Endothelial cell of umbilical vein (primary cell): ENCODE results near the gene USF2. TPM values are rescaled to one million over a fixed set of nuclear protein-coding genes. Genes with fewer than 3 reads are reported as not detected.

ENCODE experiments used
- BruUV-seq: library from RNA; stranded (reverse); fragments of 400-500 nt; replicated peaks from 2 replicates; lab custom pipeline; 2021; lab: Mats Ljungman, UMichigan
- CTCF ChIA-PET: fragments of 300-600, 350-600 bp; sonication (Branson Sonifier 250); formaldehyde crosslinking; loops from one replicate; lab custom pipeline; 2021; ENCODE audit warnings: antibody characterized with exemption, inconsistent platforms; lab: Charles Lee
- POLR2A ChIA-PET: fragments of 300-600, 350-600 bp; sonication (Branson Sonifier 250); formaldehyde crosslinking; loops from one replicate; lab custom pipeline; 2021; ENCODE audit warnings: antibody characterized with exemption, inconsistent platforms; lab: Charles Lee
- DNase-seq: peaks from one replicate; pipeline ENCODE4 v3.0.0-alpha.2; 2011; ENCODE audit warnings: low read depth, low spot score
- FAIRE-seq: peaks from 2 replicates; lab custom pipeline; 2011; peaks lifted over from hg19 to GRCh38; lab: Jason Lieb, UNC
- H2AFZ ChIP-seq: 2 replicates; pipeline ENCODE4 v1.6.0; 2012; ENCODE audit warnings: low read depth, low read length, control low read depth, inconsistent platforms
- H3K27ac ChIP-seq: 2 replicates; pipeline ENCODE4 v1.5.1; 2011; ENCODE audit warnings: low read depth, mild to moderate bottlenecking, control low read depth, low read length, moderate library complexity; ENCODE audit not compliant: insufficient read depth
- H3K27me3 ChIP-seq, 2 experiments: 2 replicates each; pipeline versions ENCODE4 v1.6.0 to v1.6.1; 2011; ENCODE audit warnings: low read length in 2 of 2, mixed read lengths in 1 of 2; ENCODE audit not compliant: control insufficient read depth in 2 of 2, insufficient read depth in 2 of 2
- H3K36me3 ChIP-seq, 2 experiments: 2 replicates in 1 of 2; 3 replicates in 1 of 2; pipeline ENCODE4 v1.5.1; 2011; ENCODE audit warnings: low read length in 2 of 2, mild to moderate bottlenecking in 1 of 2, moderate library complexity in 1 of 2; ENCODE audit not compliant: control insufficient read depth in 2 of 2, insufficient read depth in 2 of 2; ENCODE audit errors: extremely low read depth in 1 of 2
- H3K4me1 ChIP-seq: 3 replicates; pipeline ENCODE4 v1.5.1; 2011; ENCODE audit warnings: mild to moderate bottlenecking, low read length; ENCODE audit not compliant: control insufficient read depth, insufficient read depth; ENCODE audit errors: extremely low read depth
- H3K4me2 ChIP-seq: 2 replicates; pipeline ENCODE4 v1.6.1; 2011; ENCODE audit warnings: low read length, control low read depth, mixed read lengths; ENCODE audit not compliant: insufficient read depth
- H3K4me3 ChIP-seq, 3 experiments: fragments of 200-600 bp in 1 of 3; sonication (generic), shearing (Covaris generic) in 1 of 3; replicated peaks in 1 of 3; 2 replicates each; pipeline ENCODE4 v1.5.1; 2011 to 2016; ENCODE audit warnings: control low read depth in 3 of 3, low read length in 3 of 3, mild to moderate bottlenecking in 2 of 3, inconsistent platforms in 1 of 3, low read depth in 1 of 3, moderate library complexity in 1 of 3; ENCODE audit not compliant: insufficient read depth in 1 of 3
- H3K79me2 ChIP-seq: 2 replicates; pipeline ENCODE4 v1.6.0; 2012; ENCODE audit warnings: low read length, inconsistent platforms; ENCODE audit not compliant: control insufficient read depth, insufficient read depth
- H3K9ac ChIP-seq: replicated peaks from 2 replicates; pipeline ENCODE3; 2011; ENCODE audit warnings: low read length, control low read depth; ENCODE audit not compliant: insufficient read depth; ENCODE audit errors: extremely low read depth
- H3K9me1 ChIP-seq: replicated peaks from 3 replicates; pipeline ENCODE4 v1.6.0; 2011; ENCODE audit warnings: mild to moderate bottlenecking, low read length; ENCODE audit not compliant: control insufficient read depth, insufficient read depth; ENCODE audit errors: extremely low read depth
- H3K9me3 ChIP-seq: replicated peaks from 2 replicates; pipeline ENCODE4 v1.5.1; 2012; ENCODE audit warnings: low read length, inconsistent platforms; ENCODE audit not compliant: control insufficient read depth, insufficient read depth
- H4K20me1 ChIP-seq: replicated peaks from 2 replicates; pipeline ENCODE3; 2011; ENCODE audit warnings: mild to moderate bottlenecking, low read length; ENCODE audit not compliant: control insufficient read depth, insufficient read depth; ENCODE audit errors: extremely low read depth
- EZH2 ChIP-seq: IDR thresholded peaks from 2 replicates; pipeline ENCODE4 v1.6.1; 2012; ENCODE audit warnings: borderline replicate concordance, low read depth, mild to moderate bottlenecking, moderate library complexity, low read length, inconsistent platforms; ENCODE audit not compliant: severe bottlenecking
- FOS ChIP-seq: IDR thresholded peaks from 2 replicates; pipeline ENCODE4 v1.6.1; 2011; ENCODE audit warnings: mild to moderate bottlenecking, low read length, moderate library complexity, borderline replicate concordance; ENCODE audit not compliant: insufficient read depth
- GATA2 ChIP-seq: IDR thresholded peaks from 2 replicates; pipeline ENCODE4 v1.7.0; 2011; ENCODE audit warnings: low read depth, mild to moderate bottlenecking, moderate library complexity, mixed read lengths, low read length; ENCODE audit not compliant: insufficient read length, insufficient read depth
- JUN ChIP-seq: IDR thresholded peaks from 2 replicates; pipeline ENCODE4 v1.6.1; 2011; ENCODE audit warnings: borderline replicate concordance, low read depth; ENCODE audit not compliant: insufficient read length, insufficient read depth
- MYC ChIP-seq: IDR thresholded peaks from one replicate; pipeline ENCODE4 v1.6.1; 2011; ENCODE audit warnings: mild to moderate bottlenecking, low read depth, low read length
- POLR2A ChIP-seq: IDR thresholded peaks from 2 replicates; pipeline ENCODE4 v1.6.1; 2012; ENCODE audit warnings: low read depth, mild to moderate bottlenecking, control low read depth, low read length
- POLR2AphosphoS5 ChIP-seq: IDR thresholded peaks from 2 replicates; pipeline ENCODE4 v1.6.1; 2012; ENCODE audit warnings: low read depth, mild to moderate bottlenecking, control low read depth, low read length, moderate library complexity; ENCODE audit not compliant: insufficient read depth
- dilution Hi-C: fragments of 300-500 bp; cut with MboI; formaldehyde crosslinking; loops from one replicate; pipeline ENCODE4 v1.15.0; 2019; ENCODE audit warnings: low sequenced_read_pairs; ENCODE audit not compliant: extremely low pct_ligation_motif_present
- intact Hi-C: fragments of 100-400 bp; cut with micrococcal nuclease; formaldehyde crosslinking; loops from one replicate; pipeline ENCODE4 v1.10.0; 2022
- polyA plus RNA-seq, 4 experiments: library from polyadenylated mRNA; depleted of rRNA in 3 of 4; stranded (reverse) in 3 of 4; unstranded in 1 of 4; fragments of >200 nt; gene quantifications; 2 replicates each; pipeline versions ENCODE4 v1.2.1 to v1.2.3, GENCODE V29; 2011 to 2012; ENCODE audit warnings: missing spikeins in 1 of 4
- total RNA-seq: library from RNA; stranded (reverse); gene quantifications from 2 replicates; pipeline ENCODE4 v1.2.3, GENCODE V29; 2021
- TF ChIP-seq, protein P1 (sequence below), 2 donors: IDR thresholded peaks; 1 replicate in 1 of 2; 2 replicates in 1 of 2; pipeline ENCODE4 v1.5.1; 2011; ENCODE audit warnings: low read length in 2 of 2, mild to moderate bottlenecking in 2 of 2, moderate library complexity in 2 of 2, control low read depth in 1 of 2, inconsistent platforms in 1 of 2, low read depth in 1 of 2; ENCODE audit not compliant: insufficient read depth in 1 of 2; ENCODE audit errors: extremely low read depth in 1 of 2
- TF ChIP-seq, protein P2 (sequence below): IDR thresholded peaks from 2 replicates; pipeline ENCODE4 v1.6.1; 2011; ENCODE audit not compliant: insufficient read depth, insufficient read length

USF2 gene
- total and polyA plus RNA-seq, 2 donors (not counting 3 experiments of a cell fraction or from before 2014, with no cell fraction given): 75.0 to 76.8 TPM

DNA sequence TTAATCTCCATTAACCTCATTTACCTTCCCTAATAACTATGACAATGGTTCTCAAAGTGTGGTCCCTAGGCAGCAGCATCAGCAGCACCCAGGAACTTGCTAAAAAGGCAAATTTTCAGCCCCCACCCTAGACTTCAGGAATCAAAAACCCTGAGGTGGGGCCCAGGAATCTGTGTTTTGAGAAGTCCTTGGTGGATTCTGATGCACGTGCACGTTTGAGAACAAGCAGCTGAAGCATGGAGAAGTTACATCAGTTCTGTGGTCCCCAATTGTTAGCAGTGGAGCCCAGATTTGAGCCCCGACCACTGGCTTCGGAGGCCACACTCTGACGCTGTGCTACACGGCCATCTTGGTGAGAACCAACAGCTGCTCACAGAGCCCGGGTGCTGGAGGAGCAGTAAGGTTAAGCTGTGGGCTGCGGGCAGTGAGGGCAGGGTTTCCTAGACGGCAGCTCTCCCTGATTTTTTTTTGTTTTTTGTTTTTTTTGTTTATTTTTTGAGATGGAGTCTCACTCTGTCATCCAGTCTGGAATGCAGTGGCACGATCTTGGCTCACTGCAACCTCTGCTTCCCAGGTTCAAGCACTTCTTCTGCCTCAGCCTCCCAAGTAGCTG is 46.2 kb downstream of the USF2 start:
- no peak for TF ChIP-seq FOS
- TF ChIP-seq GATA2: no peak
- TF ChIP-seq MYC: no peak
- TF ChIP-seq POLR2A: no peak
- no peak for TF ChIP-seq POLR2AphosphoS5
- Histone ChIP-seq H3K4me2 (no peak overlapping the region), H3K9ac (no peak overlapping the region), H3K36me3 (no peaks in the 10 kb centered on the region), H3K9me3 (no peaks in the 10 kb centered on the region), H3K27me3 (no peaks in the 10 kb centered on the region), H3K4me3 (no peak overlapping the region), H3K27ac (no peak overlapping the region), H3K9me1 (no peaks in the 10 kb centered on the region), H2AFZ (no peak overlapping the region), H4K20me1 (no peaks in the 10 kb centered on the region), H3K79me2 (no peaks in the 10 kb centered on the region), H3K4me1 (peaks cover 5% of the 10 kb centered on the region)
- no TSS peak for BruUV-seq
- DNase-seq (no peak), FAIRE-seq (no peak)
- ChIA-PET POLR2A (no interaction called here), CTCF (interaction anchor here (1.1 to 2.1 kb wide), 2 partner anchors 10 to 180 kb away, joined by 4 read pairs; no protein-coding TSS in a partner anchor)
- dilution Hi-C loops (no loop called here), intact Hi-C loops (no loop called here)

DNA sequence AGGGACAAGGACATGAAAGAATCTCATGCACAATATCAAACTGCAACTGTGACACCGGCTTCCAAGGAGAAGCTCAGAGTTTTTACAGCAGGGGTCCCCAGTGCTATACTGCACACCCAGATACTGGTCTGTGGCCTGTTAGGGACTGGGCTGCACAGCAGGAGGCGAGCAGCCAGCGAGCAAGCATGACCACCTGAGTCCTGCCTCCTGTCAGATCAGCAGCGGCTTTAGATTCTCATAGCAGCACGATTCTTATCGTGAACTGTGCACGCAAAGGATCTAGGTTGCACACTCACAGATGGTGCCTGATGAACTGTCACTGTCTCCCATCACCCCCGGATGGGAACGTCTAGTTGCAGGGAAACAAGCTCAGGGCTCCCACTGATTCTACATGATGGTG is 47.1 kb downstream of the USF2 start:
- H2AFZ ChIP-seq: no peak overlapping the region
- dilution Hi-C loops: no loop called here
- POLR2A ChIA-PET: no interaction called here
- H4K20me1 ChIP-seq: no peaks in the 10 kb centered on the region
- H3K9me1 ChIP-seq: no peaks in the 10 kb centered on the region
- no peak overlapping the region for H3K27ac ChIP-seq
- no peaks in the 10 kb centered on the region for H3K36me3 ChIP-seq
- peaks cover 5% of the 10 kb centered on the region for H3K4me1 ChIP-seq
- FAIRE-seq: no peak
- H3K79me2 ChIP-seq: no peaks in the 10 kb centered on the region
- no peaks in the 10 kb centered on the region for H3K9me3 ChIP-seq
- H3K27me3 ChIP-seq: peaks cover 0 to 1% of the 10 kb centered on the region in 2 experiments
- intact Hi-C loops: no loop called here
- CTCF ChIA-PET: interaction anchor here (0.5 to 1.1 kb wide), 2 partner anchors 179 to 194 kb away, joined by 3 to 4 read pairs; no protein-coding TSS in a partner anchor
- TF ChIP-seq POLR2A (no peak), JUN (no peak), MYC (no peak), FOS (no peak), GATA2 (no peak), EZH2 (no peak), POLR2AphosphoS5 (no peak)
- TF ChIP-seq, protein P1, sequence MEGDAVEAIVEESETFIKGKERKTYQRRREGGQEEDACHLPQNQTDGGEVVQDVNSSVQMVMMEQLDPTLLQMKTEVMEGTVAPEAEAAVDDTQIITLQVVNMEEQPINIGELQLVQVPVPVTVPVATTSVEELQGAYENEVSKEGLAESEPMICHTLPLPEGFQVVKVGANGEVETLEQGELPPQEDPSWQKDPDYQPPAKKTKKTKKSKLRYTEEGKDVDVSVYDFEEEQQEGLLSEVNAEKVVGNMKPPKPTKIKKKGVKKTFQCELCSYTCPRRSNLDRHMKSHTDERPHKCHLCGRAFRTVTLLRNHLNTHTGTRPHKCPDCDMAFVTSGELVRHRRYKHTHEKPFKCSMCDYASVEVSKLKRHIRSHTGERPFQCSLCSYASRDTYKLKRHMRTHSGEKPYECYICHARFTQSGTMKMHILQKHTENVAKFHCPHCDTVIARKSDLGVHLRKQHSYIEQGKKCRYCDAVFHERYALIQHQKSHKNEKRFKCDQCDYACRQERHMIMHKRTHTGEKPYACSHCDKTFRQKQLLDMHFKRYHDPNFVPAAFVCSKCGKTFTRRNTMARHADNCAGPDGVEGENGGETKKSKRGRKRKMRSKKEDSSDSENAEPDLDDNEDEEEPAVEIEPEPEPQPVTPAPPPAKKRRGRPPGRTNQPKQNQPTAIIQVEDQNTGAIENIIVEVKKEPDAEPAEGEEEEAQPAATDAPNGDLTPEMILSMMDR (IDR thresholded peaks at IDR 0.05; ENCODE audit: extremely low read depth in 1 of 2, insufficient read depth in 1 of 2, low read depth in 1 of 2, low read length in 2 of 2): no peak
- TF ChIP-seq, protein P2, sequence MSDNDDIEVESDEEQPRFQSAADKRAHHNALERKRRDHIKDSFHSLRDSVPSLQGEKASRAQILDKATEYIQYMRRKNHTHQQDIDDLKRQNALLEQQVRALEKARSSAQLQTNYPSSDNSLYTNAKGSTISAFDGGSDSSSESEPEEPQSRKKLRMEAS: no peak
- H3K9ac ChIP-seq: no peak overlapping the region
- no peak overlapping the region for H3K4me2 ChIP-seq
- no TSS peak for BruUV-seq
- no peak overlapping the region for H3K4me3 ChIP-seq
- no peak for DNase-seq
